ENCODE results near the gene PNMA6F. TPM values are rescaled to one million over a fixed set of nuclear protein-coding genes. Genes with fewer than 3 reads are reported as not detected.
"Not testable (repeated sequence)": the region's sequence is repeated elsewhere in the genome, so short reads cannot be mapped to it uniquely, and the experiment has no call there.

PNMA6F gene
- total and polyA plus RNA-seq, 5 donors from 2014 or later = not detected

DNA sequence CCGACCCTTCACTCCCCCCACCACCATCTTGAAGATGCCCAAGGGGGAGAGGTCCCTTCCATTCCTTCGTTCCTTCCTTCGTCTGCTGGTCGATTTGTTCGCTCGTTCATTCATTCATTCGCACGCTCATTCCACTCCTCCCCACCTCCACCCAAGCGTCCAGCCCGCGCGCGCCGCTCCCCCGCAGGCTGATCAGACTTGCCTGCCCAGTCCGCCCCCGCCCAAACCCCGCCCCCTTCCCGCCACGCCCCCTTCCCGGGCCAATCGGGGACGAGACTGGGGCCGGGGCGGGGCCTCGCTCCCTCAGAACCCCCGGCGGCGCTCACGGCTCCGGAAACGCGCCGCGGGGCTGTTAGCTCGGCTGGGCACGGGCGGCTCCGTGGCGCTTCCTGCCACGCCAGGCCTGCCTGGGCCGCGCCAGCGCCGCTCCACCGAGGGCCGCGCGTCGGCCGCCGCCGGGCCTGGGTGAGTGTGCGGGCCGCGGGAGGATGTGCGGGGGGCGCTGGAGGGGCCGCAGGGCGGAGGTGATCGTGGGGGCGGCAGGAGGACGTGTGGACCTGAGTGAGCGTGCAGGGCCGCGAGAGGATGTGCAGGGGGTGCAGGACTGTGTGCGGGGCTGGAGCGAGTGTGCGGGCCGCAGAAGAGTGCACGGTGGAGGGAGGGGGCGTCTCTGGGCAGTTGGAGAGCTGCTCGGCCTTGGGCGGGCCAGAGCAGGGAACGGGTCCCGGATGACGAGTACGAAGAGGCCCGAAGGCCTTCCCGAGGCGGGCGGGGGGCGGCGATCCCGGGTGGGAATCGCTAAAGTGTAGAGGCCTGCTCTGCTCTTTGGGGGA lies 12.5 kb upstream of the PNMA6F start, which contains the start of gene ZNF275:
ZNF275 (plus strand) TSS at position 333 of the 833 bp plus-strand sequence. CDS start 2,527 bp downstream, outside the sequence.
- H3K36me3 Mint-ChIP-seq = peaks cover 5% of the 10 kb centered on the region
- Histone ChIP-seq H3K4me1 (ENCODE audit: control insufficient read depth, insufficient read depth, low read length, poor library complexity, severe bottlenecking) (peaks cover 42% of the 10 kb centered on the region), H3K27ac (ENCODE audit: insufficient read depth, low read length, poor library complexity, severe bottlenecking) (peak within 1 kb of the TSS; percentile 47), H3K9me3 (ENCODE audit: control insufficient read depth in 2 of 2, low read length in 2 of 2) (no peaks in the 10 kb centered on the region), H3K4me3 (ENCODE audit: low read depth, low read length) (peak within 1 kb of the TSS; percentile 65), H3K27me3 (ENCODE audit: control insufficient read depth, insufficient read depth, low read length) (no peaks in the 10 kb centered on the region), H3K36me3 (ENCODE audit: control insufficient read depth, insufficient read depth, low read length) (peaks cover 3% of the 10 kb centered on the region)
- DNase-seq (peak; percentile 72 to 88 (median 83)), ATAC-seq (ENCODE audit: low read depth in 2 of 2) (peak; percentile 97)
- H3K9me3 Mint-ChIP-seq = peaks cover 0 to 2% (median 0%) of the 10 kb centered on the region in 7 donors
- peaks cover 5% of the 10 kb centered on the region for H3K27me3 Mint-ChIP-seq
- H3K4me3 Mint-ChIP-seq = peak within 1 kb of the TSS; percentile 74 to 89 (median 84)
- H3K4me1 Mint-ChIP-seq = peaks cover 5 to 48% (median 29%) of the 10 kb centered on the region in 4 donors
- peak within 1 kb of the TSS; percentile 52 to 83 (median 81) for H3K27ac Mint-ChIP-seq

DNA sequence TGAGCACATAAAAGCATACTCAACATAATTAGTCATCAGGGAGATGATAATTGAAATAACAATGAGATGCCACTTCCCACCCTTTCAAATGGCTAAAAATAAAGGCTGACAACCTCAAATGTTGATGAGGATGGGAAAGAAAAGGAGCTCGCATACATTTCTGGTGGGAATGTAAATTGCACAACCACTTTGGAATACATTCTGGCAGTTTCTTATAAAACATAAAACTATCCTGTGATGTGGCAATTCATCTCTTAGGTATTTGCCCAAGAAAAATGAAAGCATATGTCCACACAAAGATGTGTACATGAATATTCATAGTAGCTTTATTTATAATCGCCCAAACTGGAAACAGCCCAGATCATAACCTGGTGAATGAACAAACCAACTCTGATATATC lies 11.7 kb upstream of the PNMA6F start:
- no peaks in the 10 kb centered on the region for H3K27me3 ChIP-seq (ENCODE audit: control insufficient read depth, insufficient read depth, low read length)
- peaks cover 3% of the 10 kb centered on the region for H3K36me3 ChIP-seq (ENCODE audit: control insufficient read depth, insufficient read depth, low read length)
- no peak overlapping the region for H3K27ac ChIP-seq (ENCODE audit: insufficient read depth, low read length, poor library complexity, severe bottlenecking)
- no peaks in the 10 kb centered on the region for H3K9me3 ChIP-seq (ENCODE audit: control insufficient read depth in 2 of 2, low read length in 2 of 2)
- H3K4me1 Mint-ChIP-seq = peaks cover 5 to 40% (median 23%) of the 10 kb centered on the region in 4 donors
- peak overlapping the region; percentile 74 to 88 (median 84) for H3K4me3 Mint-ChIP-seq
- H3K9me3 Mint-ChIP-seq = peaks cover 0 to 2% (median 0%) of the 10 kb centered on the region in 7 donors
- peaks cover 35% of the 10 kb centered on the region for H3K4me1 ChIP-seq (ENCODE audit: control insufficient read depth, insufficient read depth, low read length, poor library complexity, severe bottlenecking)
- H3K36me3 Mint-ChIP-seq = no peaks in the 10 kb centered on the region
- H3K27ac Mint-ChIP-seq = peak overlapping the region in 1 of 3 donors; percentile 42
- peaks cover 5% of the 10 kb centered on the region for H3K27me3 Mint-ChIP-seq
- DNase-seq (no peak), ATAC-seq (ENCODE audit: low read depth in 2 of 2) (no peak)
- peak overlapping the region; percentile 65 for H3K4me3 ChIP-seq (ENCODE audit: low read depth, low read length)

DNA sequence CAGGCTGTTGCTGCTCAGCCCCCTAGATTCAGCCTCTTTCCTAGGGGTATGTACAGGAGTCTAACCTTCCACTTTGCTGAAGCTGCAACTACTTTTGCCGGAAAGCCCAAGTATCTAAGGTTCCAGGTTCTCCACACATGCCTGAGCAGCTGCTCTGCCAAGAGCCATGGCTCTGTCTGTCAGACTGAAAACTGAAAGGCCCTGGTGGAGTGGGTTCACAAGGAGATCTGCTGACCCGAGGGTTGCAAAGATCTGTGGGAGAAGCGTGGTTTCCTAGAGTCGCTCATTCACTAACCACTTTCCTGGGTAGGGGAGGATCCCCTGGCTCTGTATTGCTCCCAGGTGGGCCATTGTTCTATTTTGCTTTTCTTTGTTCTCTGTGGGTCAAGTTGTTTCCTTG lies 6.0 kb upstream of the PNMA6F start:
- no peak overlapping the region for H3K4me3 ChIP-seq (ENCODE audit: low read depth, low read length)
- H3K9me3 Mint-ChIP-seq = peaks cover 0 to 3% (median 0%) of the 10 kb centered on the region in 7 donors
- H3K27ac Mint-ChIP-seq = no peak overlapping the region
- no peaks in the 10 kb centered on the region for H3K27me3 ChIP-seq (ENCODE audit: control insufficient read depth, insufficient read depth, low read length)
- H3K4me3 Mint-ChIP-seq = no peak overlapping the region
- H3K27ac ChIP-seq (ENCODE audit: insufficient read depth, low read length, poor library complexity, severe bottlenecking) = no peak overlapping the region
- H3K4me1 Mint-ChIP-seq = peaks cover 0 to 15% (median 10%) of the 10 kb centered on the region in 4 donors
- H3K4me1 ChIP-seq (ENCODE audit: control insufficient read depth, insufficient read depth, low read length, poor library complexity, severe bottlenecking) = peaks cover 3% of the 10 kb centered on the region
- H3K36me3 Mint-ChIP-seq = no peaks in the 10 kb centered on the region
- H3K9me3 ChIP-seq (ENCODE audit: control insufficient read depth in 2 of 2, low read length in 2 of 2) = no peaks in the 10 kb centered on the region
- H3K36me3 ChIP-seq (ENCODE audit: control insufficient read depth, insufficient read depth, low read length) = no peaks in the 10 kb centered on the region
- DNase-seq (no peak), ATAC-seq (ENCODE audit: low read depth in 2 of 2) (no peak)
- H3K27me3 Mint-ChIP-seq = peaks cover 15% of the 10 kb centered on the region

- peaks cover 0 to 15% (median 10%) of the 10 kb centered on the region in 4 donors for H3K4me1 Mint-ChIP-seq
- no peak overlapping the region for H3K27ac Mint-ChIP-seq
- no peaks in the 10 kb centered on the region for H3K36me3 Mint-ChIP-seq
- peaks cover 14% of the 10 kb centered on the region for H3K27me3 Mint-ChIP-seq
- Histone ChIP-seq H3K4me3 (ENCODE audit: low read depth, low read length) (no peak overlapping the region), H3K9me3 (ENCODE audit: control insufficient read depth in 2 of 2, low read length in 2 of 2) (no peaks in the 10 kb centered on the region), H3K4me1 (ENCODE audit: control insufficient read depth, insufficient read depth, low read length, poor library complexity, severe bottlenecking) (peaks cover 3% of the 10 kb centered on the region), H3K27me3 (ENCODE audit: control insufficient read depth, insufficient read depth, low read length) (no peaks in the 10 kb centered on the region), H3K27ac (ENCODE audit: insufficient read depth, low read length, poor library complexity, severe bottlenecking) (no peak overlapping the region), H3K36me3 (ENCODE audit: control insufficient read depth, insufficient read depth, low read length) (no peaks in the 10 kb centered on the region)
- DNase-seq (no peak), ATAC-seq (ENCODE audit: low read depth in 2 of 2) (no peak)
- H3K9me3 Mint-ChIP-seq = peaks cover 0 to 3% (median 0%) of the 10 kb centered on the region in 7 donors
- no peak overlapping the region for H3K4me3 Mint-ChIP-seq
These were observed 897 bp downstream of the PNMA6F start for GRCh38 chrX:153320555-153321184.

GRCh38 chrX:153320047-153320443 lies 1.5 kb downstream of the PNMA6F start:
- H3K9me3 Mint-ChIP-seq; H3K27ac ChIP-seq (ENCODE audit: insufficient read depth, low read length, poor library complexity, severe bottlenecking); H3K36me3 ChIP-seq (ENCODE audit: control insufficient read depth, insufficient read depth, low read length); H3K4me3 ChIP-seq (ENCODE audit: low read depth, low read length); H3K4me1 ChIP-seq (ENCODE audit: control insufficient read depth, insufficient read depth, low read length, poor library complexity, severe bottlenecking); DNase-seq; H3K9me3 ChIP-seq (ENCODE audit: control insufficient read depth in 2 of 2, low read length in 2 of 2); H3K4me3 Mint-ChIP-seq; H3K27me3 ChIP-seq (ENCODE audit: control insufficient read depth, insufficient read depth, low read length); H3K36me3 Mint-ChIP-seq; ATAC-seq (ENCODE audit: low read depth in 2 of 2): not testable (repeated sequence)
- peaks cover 0 to 15% (median 10%) of the 10 kb centered on the region in 4 donors for H3K4me1 Mint-ChIP-seq
- H3K27me3 Mint-ChIP-seq = peaks cover 11% of the 10 kb centered on the region
- peak overlapping the region in 1 of 3 donors; percentile 85 for H3K27ac Mint-ChIP-seq

DNA sequence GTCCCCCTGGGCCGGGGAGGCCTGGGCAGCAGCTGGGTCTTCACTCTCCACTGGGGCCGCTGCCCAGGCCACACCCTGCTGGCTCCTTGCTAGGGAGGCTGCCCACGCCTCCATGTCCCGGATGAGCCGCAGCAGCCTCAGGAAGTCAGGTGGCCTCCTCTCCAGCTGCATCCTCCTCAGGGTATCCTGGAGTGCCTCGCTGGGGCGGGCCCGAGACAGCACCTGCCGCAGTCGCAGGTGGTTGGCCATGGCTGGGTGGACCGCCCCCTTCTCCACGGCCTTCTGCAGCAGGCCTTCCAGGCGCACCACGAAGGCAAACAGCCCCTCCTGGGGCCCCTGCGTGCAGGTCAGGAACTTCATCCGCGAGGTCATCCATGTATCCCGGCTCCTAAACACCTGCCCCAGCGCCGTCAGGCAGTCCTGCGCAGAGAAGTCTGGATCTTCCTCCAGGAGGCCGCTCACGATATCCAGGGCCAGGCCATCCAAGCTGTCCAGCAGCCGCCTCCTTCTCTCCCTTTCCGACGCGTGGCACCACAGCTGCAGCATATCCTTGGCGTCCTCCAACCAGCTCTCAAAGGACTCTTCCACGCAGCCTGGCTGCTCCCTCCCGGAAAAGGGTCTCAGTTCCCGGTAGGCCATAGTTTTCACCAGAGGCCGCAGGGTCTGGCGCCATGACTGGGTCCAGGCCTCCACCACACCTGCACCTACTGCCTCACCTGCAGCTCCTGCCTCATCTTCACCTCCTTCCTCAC lies 2.1 kb downstream of the PNMA6F start:
- peaks cover 3% of the 10 kb centered on the region for H3K4me1 ChIP-seq (ENCODE audit: control insufficient read depth, insufficient read depth, low read length, poor library complexity, severe bottlenecking)
- H3K27me3 ChIP-seq (ENCODE audit: control insufficient read depth, insufficient read depth, low read length) = no peaks in the 10 kb centered on the region
- no peak overlapping the region for H3K27ac ChIP-seq (ENCODE audit: insufficient read depth, low read length, poor library complexity, severe bottlenecking)
- Mint-ChIP-seq H3K4me3 (no peak overlapping the region), H3K27ac (no peak overlapping the region), H3K36me3 (no peaks in the 10 kb centered on the region), H3K9me3 (peaks cover 0 to 3% (median 0%) of the 10 kb centered on the region in 7 donors), H3K27me3 (peaks cover 8% of the 10 kb centered on the region), H3K4me1 (peaks cover 0 to 11% (median 9%) of the 10 kb centered on the region in 4 donors)
- ATAC-seq (ENCODE audit: low read depth in 2 of 2) (no peak), DNase-seq (no peak)
- no peak overlapping the region for H3K4me3 ChIP-seq (ENCODE audit: low read depth, low read length)
- no peaks in the 10 kb centered on the region for H3K9me3 ChIP-seq (ENCODE audit: control insufficient read depth in 2 of 2, low read length in 2 of 2)
- H3K36me3 ChIP-seq (ENCODE audit: control insufficient read depth, insufficient read depth, low read length) = no peaks in the 10 kb centered on the region

- H3K27ac Mint-ChIP-seq = no peak overlapping the region
- Histone ChIP-seq H3K36me3 (ENCODE audit: control insufficient read depth, insufficient read depth, low read length) (no peaks in the 10 kb centered on the region), H3K9me3 (ENCODE audit: control insufficient read depth in 2 of 2, low read length in 2 of 2) (no peaks in the 10 kb centered on the region), H3K4me3 (ENCODE audit: low read depth, low read length) (no peak overlapping the region), H3K4me1 (ENCODE audit: control insufficient read depth, insufficient read depth, low read length, poor library complexity, severe bottlenecking) (peaks cover 3% of the 10 kb centered on the region), H3K27me3 (ENCODE audit: control insufficient read depth, insufficient read depth, low read length) (no peaks in the 10 kb centered on the region), H3K27ac (ENCODE audit: insufficient read depth, low read length, poor library complexity, severe bottlenecking) (no peak overlapping the region)
- H3K9me3 Mint-ChIP-seq = peaks cover 0 to 3% (median 0%) of the 10 kb centered on the region in 7 donors
- H3K4me3 Mint-ChIP-seq = no peak overlapping the region
- no peak for DNase-seq
- no peak for ATAC-seq (ENCODE audit: low read depth in 2 of 2)
- H3K4me1 Mint-ChIP-seq = peaks cover 0 to 5% (median 2%) of the 10 kb centered on the region in 4 donors
- H3K36me3 Mint-ChIP-seq = no peaks in the 10 kb centered on the region
- peaks cover 1% of the 10 kb centered on the region for H3K27me3 Mint-ChIP-seq
These were observed 2.8 kb downstream of the PNMA6F start for GRCh38 chrX:153318811-153319210.
